ENCODE data around the gene CUL4A. TPM values are rescaled to one million over a fixed set of nuclear protein-coding genes. Genes with fewer than 3 reads are reported as not detected.

The CUL4A gene
- total and polyA plus RNA-seq, 9 of the 15 experiments (the other 6 are each of a cell fraction or from before 2014, with no cell fraction given) = 21.1 to 92.0 (median 63.2) TPM

GRCh38 chr13:113220141-113220598 lies 10.8 kb downstream of the CUL4A start (continued):
- no peak for TF ChIP-seq ZNF395 (CRISPR knock-in tag; IDR thresholded peaks at IDR 0.05)
- TF ChIP-seq SIN3B (IDR thresholded peaks at IDR 0.05; ENCODE audit: low read depth) = no peak
- TF ChIP-seq, protein P1, sequence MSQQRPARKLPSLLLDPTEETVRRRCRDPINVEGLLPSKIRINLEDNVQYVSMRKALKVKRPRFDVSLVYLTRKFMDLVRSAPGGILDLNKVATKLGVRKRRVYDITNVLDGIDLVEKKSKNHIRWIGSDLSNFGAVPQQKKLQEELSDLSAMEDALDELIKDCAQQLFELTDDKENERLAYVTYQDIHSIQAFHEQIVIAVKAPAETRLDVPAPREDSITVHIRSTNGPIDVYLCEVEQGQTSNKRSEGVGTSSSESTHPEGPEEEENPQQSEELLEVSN (IDR thresholded peaks at IDR 0.05; ENCODE audit: borderline replicate concordance in 1 of 2, extremely low read depth in 1 of 2, insufficient read depth in 1 of 2, insufficient read length in 1 of 2, low read depth in 1 of 2, low read length in 1 of 2, poor library complexity in 1 of 2, severe bottlenecking in 1 of 2) = no peak
- no peak for TF ChIP-seq FIP1L1 (IDR thresholded peaks at IDR 0.05; ENCODE audit: low read depth, low read length, poor library complexity, severe bottlenecking)
- peak; percentile 73 for TF ChIP-seq TCF3 (CRISPR knock-in tag; IDR thresholded peaks at IDR 0.05)
- no peak for TF ChIP-seq FOS (IDR thresholded peaks at IDR 0.05; ENCODE audit: extremely low read depth, insufficient read length)
- TF ChIP-seq ZNF57 (CRISPR knock-in tag; IDR thresholded peaks at IDR 0.05) = no peak
- peak; percentile 38; the same call in 1 of the 2 replicates for TF ChIP-seq CREB1 (IDR thresholded peaks at IDR 0.05)
- 0 out of 2 replicates have a peak, but pooled peaks have one; percentile 13 for TF ChIP-seq CREB1 (CRISPR knock-in tag; IDR thresholded peaks at IDR 0.05)
- no peak for TF ChIP-seq THRAP3 (IDR thresholded peaks at IDR 0.05; ENCODE audit: borderline replicate concordance)
- TF ChIP-seq, protein P2, sequence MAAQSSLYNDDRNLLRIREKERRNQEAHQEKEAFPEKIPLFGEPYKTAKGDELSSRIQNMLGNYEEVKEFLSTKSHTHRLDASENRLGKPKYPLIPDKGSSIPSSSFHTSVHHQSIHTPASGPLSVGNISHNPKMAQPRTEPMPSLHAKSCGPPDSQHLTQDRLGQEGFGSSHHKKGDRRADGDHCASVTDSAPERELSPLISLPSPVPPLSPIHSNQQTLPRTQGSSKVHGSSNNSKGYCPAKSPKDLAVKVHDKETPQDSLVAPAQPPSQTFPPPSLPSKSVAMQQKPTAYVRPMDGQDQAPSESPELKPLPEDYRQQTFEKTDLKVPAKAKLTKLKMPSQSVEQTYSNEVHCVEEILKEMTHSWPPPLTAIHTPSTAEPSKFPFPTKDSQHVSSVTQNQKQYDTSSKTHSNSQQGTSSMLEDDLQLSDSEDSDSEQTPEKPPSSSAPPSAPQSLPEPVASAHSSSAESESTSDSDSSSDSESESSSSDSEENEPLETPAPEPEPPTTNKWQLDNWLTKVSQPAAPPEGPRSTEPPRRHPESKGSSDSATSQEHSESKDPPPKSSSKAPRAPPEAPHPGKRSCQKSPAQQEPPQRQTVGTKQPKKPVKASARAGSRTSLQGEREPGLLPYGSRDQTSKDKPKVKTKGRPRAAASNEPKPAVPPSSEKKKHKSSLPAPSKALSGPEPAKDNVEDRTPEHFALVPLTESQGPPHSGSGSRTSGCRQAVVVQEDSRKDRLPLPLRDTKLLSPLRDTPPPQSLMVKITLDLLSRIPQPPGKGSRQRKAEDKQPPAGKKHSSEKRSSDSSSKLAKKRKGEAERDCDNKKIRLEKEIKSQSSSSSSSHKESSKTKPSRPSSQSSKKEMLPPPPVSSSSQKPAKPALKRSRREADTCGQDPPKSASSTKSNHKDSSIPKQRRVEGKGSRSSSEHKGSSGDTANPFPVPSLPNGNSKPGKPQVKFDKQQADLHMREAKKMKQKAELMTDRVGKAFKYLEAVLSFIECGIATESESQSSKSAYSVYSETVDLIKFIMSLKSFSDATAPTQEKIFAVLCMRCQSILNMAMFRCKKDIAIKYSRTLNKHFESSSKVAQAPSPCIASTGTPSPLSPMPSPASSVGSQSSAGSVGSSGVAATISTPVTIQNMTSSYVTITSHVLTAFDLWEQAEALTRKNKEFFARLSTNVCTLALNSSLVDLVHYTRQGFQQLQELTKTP (IDR thresholded peaks at IDR 0.05; ENCODE audit: low read depth in 1 of 2, partially characterized antibody in 2 of 2) = no peak
- TF ChIP-seq PTTG1 (tag; IDR thresholded peaks at IDR 0.05; ENCODE audit: low read depth) = no peak
- TF ChIP-seq, protein P3, sequence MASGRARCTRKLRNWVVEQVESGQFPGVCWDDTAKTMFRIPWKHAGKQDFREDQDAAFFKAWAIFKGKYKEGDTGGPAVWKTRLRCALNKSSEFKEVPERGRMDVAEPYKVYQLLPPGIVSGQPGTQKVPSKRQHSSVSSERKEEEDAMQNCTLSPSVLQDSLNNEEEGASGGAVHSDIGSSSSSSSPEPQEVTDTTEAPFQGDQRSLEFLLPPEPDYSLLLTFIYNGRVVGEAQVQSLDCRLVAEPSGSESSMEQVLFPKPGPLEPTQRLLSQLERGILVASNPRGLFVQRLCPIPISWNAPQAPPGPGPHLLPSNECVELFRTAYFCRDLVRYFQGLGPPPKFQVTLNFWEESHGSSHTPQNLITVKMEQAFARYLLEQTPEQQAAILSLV (tag; IDR thresholded peaks at IDR 0.05) = no peak
- TF ChIP-seq CBX3 (IDR thresholded peaks at IDR 0.05; ENCODE audit: borderline replicate concordance in 1 of 2, low read length in 2 of 2) = no peak
- no peak for TF ChIP-seq ZNF717 (CRISPR knock-in tag; IDR thresholded peaks at IDR 0.05)
- TF ChIP-seq ZNF589 (CRISPR knock-in tag; IDR thresholded peaks at IDR 0.05; ENCODE audit: low read depth) = no peak
- TF ChIP-seq MCM5 (IDR thresholded peaks at IDR 0.05; ENCODE audit: low read depth) = no peak
- TF ChIP-seq FUS (optimal IDR thresholded peaks at IDR 0.05; ENCODE audit: low read depth, low read length) = no peak
- TF ChIP-seq ARID1B (IDR thresholded peaks at IDR 0.05) = peak; percentile 76
- no peak for TF ChIP-seq CHCHD3 (CRISPR knock-in tag; IDR thresholded peaks at IDR 0.05)
- no peak for TF ChIP-seq ZNF695 (CRISPR knock-in tag; IDR thresholded peaks at IDR 0.05)
- TF ChIP-seq FOXK2 (conservative IDR thresholded peaks at IDR 0.05 in 1 of 2, IDR thresholded peaks at IDR 0.05 in 1 of 2; ENCODE audit: low read depth in 2 of 2) = peak; percentile 16 to 51; a peak in 1 of 4 replicates

Data from K562 (cell line).